Glutamatergic neuron (in vitro differentiated cells): ENCODE measurements around the gene AQR. TPM values are rescaled to one million over a fixed set of nuclear protein-coding genes. Genes with fewer than 3 reads are reported as not detected.

ENCODE experiments used
- DNase-seq: peaks from one replicate; pipeline ENCODE4 v3.0.0; 2022
- H3K27ac Mint-ChIP-seq: one replicate; pipeline ENCODE4 v1.8.0; 2020; ENCODE audit warnings: mild to moderate bottlenecking, mixed read lengths, inconsistent platforms; ENCODE audit not compliant: unreplicated experiment
- H3K27me3 Mint-ChIP-seq: one replicate; pipeline ENCODE4 v1.8.0; 2020; ENCODE audit warnings: mild to moderate bottlenecking, moderate library complexity, mixed read lengths, inconsistent platforms; ENCODE audit not compliant: unreplicated experiment
- H3K36me3 Mint-ChIP-seq: one replicate; pipeline ENCODE4 v1.8.0; 2020; ENCODE audit warnings: mild to moderate bottlenecking, mixed read lengths, inconsistent platforms; ENCODE audit not compliant: unreplicated experiment
- H3K4me1 Mint-ChIP-seq: one replicate; pipeline ENCODE4 v1.8.0; 2020; ENCODE audit warnings: mild to moderate bottlenecking, low read depth, mixed read lengths, inconsistent platforms; ENCODE audit not compliant: unreplicated experiment
- H3K4me3 Mint-ChIP-seq: one replicate; pipeline ENCODE4 v1.8.0; 2020; ENCODE audit warnings: mild to moderate bottlenecking, mixed read lengths, inconsistent platforms; ENCODE audit not compliant: unreplicated experiment
- H3K9me3 Mint-ChIP-seq: one replicate; pipeline ENCODE4 v1.8.0; 2020; ENCODE audit warnings: mild to moderate bottlenecking, moderate library complexity, mixed read lengths, inconsistent platforms; ENCODE audit not compliant: unreplicated experiment
- total RNA-seq: library from RNA; stranded (reverse); fragmentation: NEBNext Ultra II Directional; extraction: Animal tissue kit (Norgen Biotek cat#: 25700); gene quantifications from one replicate; pipeline ENCODE4 v1.2.1, GENCODE V29; 2021; ENCODE audit not compliant: unreplicated experiment
- TF ChIP-seq, protein P1 (sequence below): fragments of 200-600 bp; sonication (generic); IDR thresholded peaks from one replicate; pipeline ENCODE4 v1.5.0; 2021; ENCODE audit not compliant: partially characterized antibody, unreplicated experiment

Gene AQR
- total RNA-seq, 1 donor from 2014 or later = 36.8 TPM

DNA sequence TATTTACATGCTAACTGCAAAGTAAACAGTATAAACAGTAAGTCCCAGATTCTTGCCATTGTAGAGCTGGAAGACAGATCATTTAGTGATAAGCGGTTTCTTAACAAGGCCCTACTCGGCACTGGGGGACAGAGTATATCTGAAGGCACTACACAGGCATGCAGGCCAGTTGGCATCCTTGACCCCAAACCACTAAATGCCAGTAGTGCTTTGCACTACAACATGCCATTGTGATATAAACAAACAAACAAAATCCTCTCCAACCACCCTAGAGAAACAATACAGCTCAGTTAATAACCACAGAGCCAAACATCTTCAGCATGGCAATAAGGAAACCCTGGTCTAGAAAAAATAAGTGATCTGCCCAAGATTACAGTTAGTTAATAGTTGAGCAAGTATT, 5.3 kb downstream of the AQR start:
- Mint-ChIP-seq H3K36me3 (no peaks in the 10 kb centered on the region), H3K27ac (no peak overlapping the region), H3K9me3 (no peaks in the 10 kb centered on the region), H3K4me1 (peaks cover 10% of the 10 kb centered on the region), H3K4me3 (no peak overlapping the region), H3K27me3 (peaks cover 4% of the 10 kb centered on the region)
- no peak for DNase-seq
- TF ChIP-seq, protein P1, sequence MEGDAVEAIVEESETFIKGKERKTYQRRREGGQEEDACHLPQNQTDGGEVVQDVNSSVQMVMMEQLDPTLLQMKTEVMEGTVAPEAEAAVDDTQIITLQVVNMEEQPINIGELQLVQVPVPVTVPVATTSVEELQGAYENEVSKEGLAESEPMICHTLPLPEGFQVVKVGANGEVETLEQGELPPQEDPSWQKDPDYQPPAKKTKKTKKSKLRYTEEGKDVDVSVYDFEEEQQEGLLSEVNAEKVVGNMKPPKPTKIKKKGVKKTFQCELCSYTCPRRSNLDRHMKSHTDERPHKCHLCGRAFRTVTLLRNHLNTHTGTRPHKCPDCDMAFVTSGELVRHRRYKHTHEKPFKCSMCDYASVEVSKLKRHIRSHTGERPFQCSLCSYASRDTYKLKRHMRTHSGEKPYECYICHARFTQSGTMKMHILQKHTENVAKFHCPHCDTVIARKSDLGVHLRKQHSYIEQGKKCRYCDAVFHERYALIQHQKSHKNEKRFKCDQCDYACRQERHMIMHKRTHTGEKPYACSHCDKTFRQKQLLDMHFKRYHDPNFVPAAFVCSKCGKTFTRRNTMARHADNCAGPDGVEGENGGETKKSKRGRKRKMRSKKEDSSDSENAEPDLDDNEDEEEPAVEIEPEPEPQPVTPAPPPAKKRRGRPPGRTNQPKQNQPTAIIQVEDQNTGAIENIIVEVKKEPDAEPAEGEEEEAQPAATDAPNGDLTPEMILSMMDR = no peak

DNA sequence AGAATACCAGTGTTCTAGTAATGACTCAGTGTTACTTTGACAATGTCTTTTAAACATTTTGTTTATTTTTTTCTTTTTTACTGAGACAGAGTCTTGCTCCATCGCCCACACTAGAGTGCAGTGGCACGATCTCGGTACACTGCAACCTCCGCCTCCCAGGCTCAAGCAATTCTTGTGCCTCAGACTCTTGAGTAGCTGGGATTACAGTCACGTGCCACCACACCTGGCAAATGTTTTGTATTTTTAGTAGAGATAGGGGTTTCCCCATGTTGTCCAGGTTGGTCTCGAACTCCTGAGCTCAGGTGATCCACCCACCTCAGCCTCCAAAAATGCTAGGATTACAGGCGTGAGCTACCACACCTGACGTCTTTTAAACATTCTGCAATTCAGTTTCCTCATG, 15.7 kb downstream of the AQR start:
- peaks cover 4% of the 10 kb centered on the region for H3K4me1 Mint-ChIP-seq
- no peak for DNase-seq
- no peaks in the 10 kb centered on the region for H3K27me3 Mint-ChIP-seq
- peaks cover 11% of the 10 kb centered on the region for H3K36me3 Mint-ChIP-seq
- H3K27ac Mint-ChIP-seq = no peak overlapping the region
- TF ChIP-seq, protein P1 = no peak
- peaks cover 4% of the 10 kb centered on the region for H3K9me3 Mint-ChIP-seq
- H3K4me3 Mint-ChIP-seq = no peak overlapping the region

DNA sequence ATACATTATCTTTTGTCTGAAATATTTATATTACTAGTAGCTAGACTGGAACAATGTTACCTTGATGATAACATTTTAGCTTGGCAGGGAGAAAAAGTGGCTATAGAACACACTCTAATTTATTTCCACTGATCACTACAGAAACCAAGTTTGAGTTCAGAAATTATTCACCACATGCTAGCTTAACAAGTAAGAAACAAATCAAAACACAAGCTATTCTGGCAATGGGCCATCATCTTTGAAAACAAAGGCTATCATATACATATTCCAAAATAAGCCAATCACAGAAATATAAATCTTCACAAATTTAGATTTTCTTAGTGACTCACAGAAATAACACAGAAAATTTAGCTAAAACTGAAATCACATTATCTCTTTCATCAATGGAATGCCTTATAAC, 17.1 kb downstream of the AQR start:
- TF ChIP-seq, protein P1 = no peak
- no peak overlapping the region for H3K4me3 Mint-ChIP-seq
- H3K36me3 Mint-ChIP-seq = peaks cover 15% of the 10 kb centered on the region
- DNase-seq = no peak
- H3K4me1 Mint-ChIP-seq = peaks cover 4% of the 10 kb centered on the region
- H3K27me3 Mint-ChIP-seq = no peaks in the 10 kb centered on the region
- H3K9me3 Mint-ChIP-seq = peaks cover 4% of the 10 kb centered on the region
- no peak overlapping the region for H3K27ac Mint-ChIP-seq

DNA sequence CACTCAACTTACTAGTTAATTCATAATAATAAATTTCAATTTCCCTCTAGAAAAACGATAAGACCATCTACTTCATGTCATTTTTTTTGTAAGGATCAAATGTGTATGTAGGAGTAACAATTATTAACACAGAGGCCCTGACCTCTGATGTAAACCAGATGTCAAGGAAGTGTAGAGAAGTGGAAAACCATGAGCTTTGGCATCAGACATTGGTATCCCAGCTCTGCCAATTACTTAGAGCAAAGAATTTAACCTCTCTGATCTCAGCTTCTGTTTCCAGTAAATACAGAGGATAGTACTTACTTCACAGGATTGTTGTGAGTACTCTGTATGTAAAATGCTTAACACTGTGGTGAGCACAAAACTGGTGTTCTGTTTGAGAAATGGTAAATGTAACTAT, 17.5 kb downstream of the AQR start:
- Mint-ChIP-seq H3K36me3 (peaks cover 17% of the 10 kb centered on the region), H3K4me1 (peaks cover 5% of the 10 kb centered on the region), H3K4me3 (no peak overlapping the region), H3K27me3 (no peaks in the 10 kb centered on the region), H3K27ac (no peak overlapping the region), H3K9me3 (peaks cover 4% of the 10 kb centered on the region)
- TF ChIP-seq, protein P1 = no peak
- DNase-seq = no peak

DNA sequence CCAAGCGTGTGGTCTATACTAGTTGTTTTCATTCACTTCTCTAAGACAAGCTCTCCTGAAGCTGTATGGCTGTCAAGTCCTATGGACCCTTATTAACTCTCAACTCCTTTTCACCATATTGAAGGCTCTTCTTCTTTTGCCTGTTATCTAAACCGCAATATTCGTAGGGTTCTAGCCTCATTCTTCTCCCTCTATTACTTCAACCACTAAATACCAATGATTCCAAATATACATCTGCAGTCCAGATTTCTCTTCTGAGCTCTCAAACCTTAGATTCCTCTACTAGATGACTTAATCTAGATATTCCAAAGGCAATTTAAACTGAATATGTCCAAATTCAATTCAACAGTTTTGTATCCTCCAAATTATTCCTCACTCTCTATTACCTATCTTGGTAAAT, 24.6 kb downstream of the AQR start:
- DNase-seq = no peak
- no peaks in the 10 kb centered on the region for H3K27me3 Mint-ChIP-seq
- H3K36me3 Mint-ChIP-seq = peaks cover 7% of the 10 kb centered on the region
- peaks cover 1% of the 10 kb centered on the region for H3K4me1 Mint-ChIP-seq
- TF ChIP-seq, protein P1 = no peak
- no peak overlapping the region for H3K4me3 Mint-ChIP-seq
- H3K27ac Mint-ChIP-seq = no peak overlapping the region
- no peaks in the 10 kb centered on the region for H3K9me3 Mint-ChIP-seq
